ENCODE data around the gene ERBIN. TPM values are rescaled to one million over a fixed set of nuclear protein-coding genes. Genes with fewer than 3 reads are reported as not detected.
A peak's percentile ranks its signal among the peaks of the same experiment; 100 is the strongest.

The ERBIN gene
- total and polyA plus RNA-seq, 9 of the 15 experiments (the other 6 are each of a cell fraction or from before 2014, with no cell fraction given) = 11.9 to 72.8 (median 41.7) TPM

DNA sequence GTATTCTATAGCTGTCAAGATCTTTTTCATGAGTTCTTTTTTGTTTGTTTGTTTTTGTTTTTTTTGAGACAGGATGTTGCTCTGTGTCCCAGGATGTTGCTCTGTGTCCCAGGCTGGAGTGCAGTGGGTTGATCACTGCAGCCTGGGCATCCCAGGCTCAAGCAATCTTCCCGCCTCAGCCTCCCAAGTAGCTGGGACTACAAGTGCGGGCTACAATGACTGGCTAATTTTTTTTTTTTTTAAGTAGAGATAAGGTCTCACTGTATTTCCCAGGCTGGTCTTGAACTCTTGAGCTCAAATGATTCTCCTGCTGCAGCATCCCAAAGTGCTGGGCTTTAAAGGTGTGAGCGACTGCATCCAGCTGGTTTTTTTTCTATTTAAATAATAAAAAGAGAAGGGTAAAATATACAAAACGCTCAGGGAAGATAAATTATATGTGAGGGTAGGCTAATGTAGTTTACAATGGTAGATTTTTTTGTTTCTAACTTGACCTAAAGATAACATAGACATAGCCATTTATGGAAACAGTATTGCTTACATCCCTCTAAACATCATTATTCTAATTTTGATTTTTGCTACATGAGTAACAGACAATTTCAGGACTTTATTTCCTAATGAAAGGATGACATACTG, 21.9 kb downstream of the ERBIN start (continued):
- peak; percentile 49; the same call in 1 of the 2 replicates for TF ChIP-seq NFE2L1 (tag; IDR thresholded peaks at IDR 0.05; ENCODE audit: borderline replicate concordance, low read depth)
- TF ChIP-seq, protein P1, sequence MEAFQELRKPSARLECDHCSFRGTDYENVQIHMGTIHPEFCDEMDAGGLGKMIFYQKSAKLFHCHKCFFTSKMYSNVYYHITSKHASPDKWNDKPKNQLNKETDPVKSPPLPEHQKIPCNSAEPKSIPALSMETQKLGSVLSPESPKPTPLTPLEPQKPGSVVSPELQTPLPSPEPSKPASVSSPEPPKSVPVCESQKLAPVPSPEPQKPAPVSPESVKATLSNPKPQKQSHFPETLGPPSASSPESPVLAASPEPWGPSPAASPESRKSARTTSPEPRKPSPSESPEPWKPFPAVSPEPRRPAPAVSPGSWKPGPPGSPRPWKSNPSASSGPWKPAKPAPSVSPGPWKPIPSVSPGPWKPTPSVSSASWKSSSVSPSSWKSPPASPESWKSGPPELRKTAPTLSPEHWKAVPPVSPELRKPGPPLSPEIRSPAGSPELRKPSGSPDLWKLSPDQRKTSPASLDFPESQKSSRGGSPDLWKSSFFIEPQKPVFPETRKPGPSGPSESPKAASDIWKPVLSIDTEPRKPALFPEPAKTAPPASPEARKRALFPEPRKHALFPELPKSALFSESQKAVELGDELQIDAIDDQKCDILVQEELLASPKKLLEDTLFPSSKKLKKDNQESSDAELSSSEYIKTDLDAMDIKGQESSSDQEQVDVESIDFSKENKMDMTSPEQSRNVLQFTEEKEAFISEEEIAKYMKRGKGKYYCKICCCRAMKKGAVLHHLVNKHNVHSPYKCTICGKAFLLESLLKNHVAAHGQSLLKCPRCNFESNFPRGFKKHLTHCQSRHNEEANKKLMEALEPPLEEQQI (IDR thresholded peaks at IDR 0.05) = 0 out of 2 replicates have a peak, but pooled peaks have one; percentile 32
- TF ChIP-seq ZC3H8 (IDR thresholded peaks at IDR 0.05) = no peak
- TF ChIP-seq NFE2 (IDR thresholded peaks at IDR 0.05; ENCODE audit: low read depth) = peak; percentile 71
- no peak for TF ChIP-seq SAFB (IDR thresholded peaks at IDR 0.05; ENCODE audit: borderline replicate concordance, low read depth, low read length)
- TF ChIP-seq, protein P2, sequence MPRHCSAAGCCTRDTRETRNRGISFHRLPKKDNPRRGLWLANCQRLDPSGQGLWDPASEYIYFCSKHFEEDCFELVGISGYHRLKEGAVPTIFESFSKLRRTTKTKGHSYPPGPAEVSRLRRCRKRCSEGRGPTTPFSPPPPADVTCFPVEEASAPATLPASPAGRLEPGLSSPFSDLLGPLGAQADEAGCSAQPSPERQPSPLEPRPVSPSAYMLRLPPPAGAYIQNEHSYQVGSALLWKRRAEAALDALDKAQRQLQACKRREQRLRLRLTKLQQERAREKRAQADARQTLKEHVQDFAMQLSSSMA (CRISPR knock-in tag; IDR thresholded peaks at IDR 0.05) = no peak
- no peak for TF ChIP-seq HOXB6 (CRISPR knock-in tag; IDR thresholded peaks at IDR 0.05; ENCODE audit: borderline replicate concordance)
- TF ChIP-seq ZNF695 (CRISPR knock-in tag; IDR thresholded peaks at IDR 0.05) = no peak
- TF ChIP-seq ETV5 (CRISPR knock-in tag; IDR thresholded peaks at IDR 0.05; ENCODE audit: low read depth) = no peak
- TF ChIP-seq ZNF146 (CRISPR knock-in tag; IDR thresholded peaks at IDR 0.05; ENCODE audit: unreplicated experiment) = no peak
- TF ChIP-seq MAFG (tag; conservative IDR thresholded peaks at IDR 0.05) = peak; percentile 89
- no peak for TF ChIP-seq KHSRP (IDR thresholded peaks at IDR 0.05)
- no peak for TF ChIP-seq TCF7L2 (IDR thresholded peaks at IDR 0.05; ENCODE audit: low read depth, low read length)
- TF ChIP-seq, protein P3, sequence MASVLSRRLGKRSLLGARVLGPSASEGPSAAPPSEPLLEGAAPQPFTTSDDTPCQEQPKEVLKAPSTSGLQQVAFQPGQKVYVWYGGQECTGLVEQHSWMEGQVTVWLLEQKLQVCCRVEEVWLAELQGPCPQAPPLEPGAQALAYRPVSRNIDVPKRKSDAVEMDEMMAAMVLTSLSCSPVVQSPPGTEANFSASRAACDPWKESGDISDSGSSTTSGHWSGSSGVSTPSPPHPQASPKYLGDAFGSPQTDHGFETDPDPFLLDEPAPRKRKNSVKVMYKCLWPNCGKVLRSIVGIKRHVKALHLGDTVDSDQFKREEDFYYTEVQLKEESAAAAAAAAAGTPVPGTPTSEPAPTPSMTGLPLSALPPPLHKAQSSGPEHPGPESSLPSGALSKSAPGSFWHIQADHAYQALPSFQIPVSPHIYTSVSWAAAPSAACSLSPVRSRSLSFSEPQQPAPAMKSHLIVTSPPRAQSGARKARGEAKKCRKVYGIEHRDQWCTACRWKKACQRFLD (CRISPR knock-in tag; IDR thresholded peaks at IDR 0.05) = no peak
- TF ChIP-seq NR3C1 (CRISPR knock-in tag; IDR thresholded peaks at IDR 0.05) = no peak
- TF ChIP-seq DPF2 (IDR thresholded peaks at IDR 0.05) = peak; percentile 69
- TF ChIP-seq, protein P4, sequence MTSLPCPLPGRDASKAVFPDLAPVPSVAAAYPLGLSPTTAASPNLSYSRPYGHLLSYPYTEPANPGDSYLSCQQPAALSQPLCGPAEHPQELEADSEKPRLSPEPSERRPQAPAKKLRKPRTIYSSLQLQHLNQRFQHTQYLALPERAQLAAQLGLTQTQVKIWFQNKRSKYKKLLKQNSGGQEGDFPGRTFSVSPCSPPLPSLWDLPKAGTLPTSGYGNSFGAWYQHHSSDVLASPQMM (CRISPR knock-in tag; IDR thresholded peaks at IDR 0.05) = no peak
- TF ChIP-seq TGIF2 (CRISPR knock-in tag; IDR thresholded peaks at IDR 0.05) = no peak
- TF ChIP-seq, protein P5, sequence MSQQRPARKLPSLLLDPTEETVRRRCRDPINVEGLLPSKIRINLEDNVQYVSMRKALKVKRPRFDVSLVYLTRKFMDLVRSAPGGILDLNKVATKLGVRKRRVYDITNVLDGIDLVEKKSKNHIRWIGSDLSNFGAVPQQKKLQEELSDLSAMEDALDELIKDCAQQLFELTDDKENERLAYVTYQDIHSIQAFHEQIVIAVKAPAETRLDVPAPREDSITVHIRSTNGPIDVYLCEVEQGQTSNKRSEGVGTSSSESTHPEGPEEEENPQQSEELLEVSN (IDR thresholded peaks at IDR 0.05; ENCODE audit: borderline replicate concordance in 1 of 2, extremely low read depth in 1 of 2, insufficient read depth in 1 of 2, insufficient read length in 1 of 2, low read depth in 1 of 2, low read length in 1 of 2, poor library complexity in 1 of 2, severe bottlenecking in 1 of 2) = no peak
- TF ChIP-seq LCOR (CRISPR knock-in tag; IDR thresholded peaks at IDR 0.05) = no peak
- TF ChIP-seq, protein P6, sequence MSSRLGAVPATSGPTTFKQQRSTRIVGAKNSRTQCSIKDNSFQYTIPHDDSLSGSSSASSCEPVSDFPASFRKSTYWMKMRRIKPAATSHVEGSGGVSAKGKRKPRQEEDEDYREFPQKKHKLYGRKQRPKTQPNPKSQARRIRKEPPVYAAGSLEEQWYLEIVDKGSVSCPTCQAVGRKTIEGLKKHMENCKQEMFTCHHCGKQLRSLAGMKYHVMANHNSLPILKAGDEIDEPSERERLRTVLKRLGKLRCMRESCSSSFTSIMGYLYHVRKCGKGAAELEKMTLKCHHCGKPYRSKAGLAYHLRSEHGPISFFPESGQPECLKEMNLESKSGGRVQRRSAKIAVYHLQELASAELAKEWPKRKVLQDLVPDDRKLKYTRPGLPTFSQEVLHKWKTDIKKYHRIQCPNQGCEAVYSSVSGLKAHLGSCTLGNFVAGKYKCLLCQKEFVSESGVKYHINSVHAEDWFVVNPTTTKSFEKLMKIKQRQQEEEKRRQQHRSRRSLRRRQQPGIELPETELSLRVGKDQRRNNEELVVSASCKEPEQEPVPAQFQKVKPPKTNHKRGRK (tag; IDR thresholded peaks at IDR 0.05) = no peak

Data from K562 (cell line).